OCI-M1 (cell line): ENCODE measurements around the gene FYN.
"Not testable (repeated sequence)": the region's sequence is repeated elsewhere in the genome, so short reads cannot be mapped to it uniquely, and the experiment has no call there.

Experiments used
- DNase-seq: peaks from one replicate; lab custom pipeline; 2025; lab: John Stamatoyannopoulos, UW

The FYN gene

DNA sequence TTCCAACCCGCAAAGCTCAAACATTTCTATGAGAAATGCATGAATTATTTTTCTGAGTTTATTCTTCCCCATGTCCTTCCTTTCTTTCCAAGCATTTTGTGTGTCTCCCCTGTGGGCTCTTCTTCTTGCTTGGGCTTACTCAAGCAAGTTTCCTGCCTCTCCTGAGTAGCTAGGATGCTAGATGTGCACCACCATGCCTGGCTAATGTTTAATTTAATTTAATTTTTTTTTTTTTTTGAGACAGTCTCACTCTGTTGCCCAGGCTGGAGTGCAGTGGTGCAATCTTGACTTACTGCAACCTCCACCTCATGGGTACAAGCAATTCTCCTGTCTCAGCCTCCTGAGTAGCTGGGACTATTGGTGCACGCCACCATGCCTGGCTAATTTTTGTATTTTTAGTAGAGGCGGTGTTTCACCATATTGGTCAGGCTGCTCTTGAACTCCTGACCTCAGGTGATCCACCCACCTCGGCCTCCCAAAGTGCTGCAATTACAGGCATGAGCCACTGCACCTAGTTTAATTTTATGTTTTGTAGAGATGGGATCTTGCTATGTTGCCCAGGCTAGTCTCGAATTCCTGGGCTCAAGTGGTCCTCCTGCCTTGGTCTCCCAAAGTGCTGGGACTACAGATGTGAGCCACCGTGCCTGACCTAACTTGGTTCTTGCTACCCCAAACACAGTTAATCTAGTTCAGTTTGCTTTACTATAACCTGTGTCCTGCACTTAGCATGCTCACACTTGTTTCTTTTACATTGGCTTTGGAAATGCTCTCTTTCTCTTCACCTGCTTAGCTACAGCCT is 192.2 kb downstream of the FYN start:
- not testable (repeated sequence) for DNase-seq

DNA sequence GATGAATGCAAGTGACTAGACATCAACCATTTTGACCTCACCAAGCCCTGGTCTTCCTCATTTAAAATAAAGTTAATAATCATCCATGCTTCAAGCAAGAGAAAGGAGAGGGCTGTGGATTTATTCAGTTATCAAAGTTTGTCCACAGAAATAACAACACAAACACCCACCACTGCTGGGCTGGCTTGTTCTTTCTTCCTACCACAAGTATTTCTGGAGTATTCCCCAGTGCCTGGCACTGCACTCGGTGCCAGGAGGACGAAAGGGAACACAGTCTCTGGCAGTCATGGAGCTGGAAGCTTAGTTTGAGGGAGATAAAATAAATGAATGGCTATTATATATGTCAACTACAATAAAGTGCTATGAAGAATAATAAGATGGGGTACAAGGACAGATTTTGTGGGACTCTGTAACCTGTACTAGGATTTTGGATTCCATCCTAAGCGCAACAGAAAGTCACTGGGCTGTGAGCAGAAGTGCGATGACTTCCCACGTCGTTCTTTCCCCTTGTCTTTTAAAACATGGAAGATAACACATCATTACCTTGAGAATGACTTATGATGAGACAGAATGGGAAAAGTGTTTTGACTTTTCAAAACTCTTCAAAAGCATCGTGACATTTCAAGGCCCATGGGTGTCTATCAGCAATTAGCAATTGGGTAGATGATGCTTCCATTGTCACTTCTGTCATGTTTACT is 193.1 kb downstream of the FYN start:
- DNase-seq, result no peak

DNA sequence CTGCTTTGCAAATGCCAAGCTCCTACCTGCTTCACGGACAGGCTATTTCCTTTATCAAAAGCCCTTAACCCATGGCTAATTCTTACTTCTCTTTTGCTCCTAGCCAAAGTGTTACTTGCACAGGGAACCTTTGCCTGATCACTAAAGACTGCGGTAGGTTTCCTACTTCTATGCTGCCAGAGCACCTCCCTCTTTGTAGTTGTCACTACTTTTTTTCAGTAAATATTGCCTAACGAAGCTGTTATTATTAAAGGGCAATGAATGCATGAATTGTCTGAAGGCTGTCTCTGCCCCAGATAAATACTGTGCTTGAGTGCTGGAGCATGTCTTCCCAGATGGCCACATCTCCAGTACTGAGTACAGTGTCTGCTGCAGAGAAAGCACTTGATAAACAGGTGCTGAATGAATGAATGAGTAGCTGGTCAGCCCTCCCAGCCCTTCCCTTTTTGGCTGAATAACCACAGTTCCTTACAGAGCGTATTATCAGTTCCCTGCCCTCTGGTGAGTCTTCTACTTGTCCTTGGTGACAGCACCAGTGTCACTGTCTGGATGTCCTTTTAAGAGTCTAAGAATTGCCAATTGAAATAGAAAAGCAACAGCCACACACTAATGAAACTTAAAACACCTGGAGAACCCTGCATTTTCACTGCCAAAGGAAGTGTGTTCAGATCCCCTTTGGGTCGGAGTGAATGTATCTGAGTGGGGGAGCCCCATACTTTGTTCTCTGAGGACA is 194.0 kb downstream of the FYN start:
- DNase-seq, result no peak

DNA sequence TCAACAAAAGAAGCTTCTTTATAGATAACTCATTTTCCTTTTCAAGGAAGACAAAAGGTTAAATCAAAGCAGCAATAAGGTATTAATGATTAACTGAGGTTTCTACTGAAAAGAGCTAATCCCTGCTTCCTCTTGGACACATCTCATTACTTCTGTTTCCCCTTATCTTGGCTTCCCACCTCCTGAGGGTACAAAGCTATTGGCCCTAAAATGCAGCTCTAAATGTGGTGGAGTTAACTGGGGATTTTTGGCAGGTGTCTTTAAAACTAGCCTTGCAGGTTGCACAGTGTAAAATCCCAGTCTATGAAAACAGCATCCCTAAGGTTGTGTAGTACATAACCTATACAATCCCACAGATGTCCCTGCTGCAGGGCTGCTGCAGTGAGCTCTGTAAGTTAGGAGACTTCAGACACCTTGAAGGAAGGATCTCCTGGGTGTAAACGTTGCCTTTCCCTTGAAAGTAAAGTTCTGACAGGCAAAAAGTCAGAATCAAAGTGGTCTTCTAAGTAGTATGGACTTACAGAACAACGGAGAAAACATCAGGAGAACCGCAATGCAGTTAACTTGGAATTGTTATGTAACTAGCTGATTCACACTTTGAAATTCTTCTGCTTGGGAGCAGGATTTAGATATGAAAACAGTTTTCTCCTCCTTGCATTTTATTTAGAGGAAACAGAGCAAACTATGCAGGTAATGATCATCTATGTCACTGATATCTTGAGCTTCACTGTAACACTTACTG is 195.8 kb downstream of the FYN start:
- DNase-seq, result no peak

DNA sequence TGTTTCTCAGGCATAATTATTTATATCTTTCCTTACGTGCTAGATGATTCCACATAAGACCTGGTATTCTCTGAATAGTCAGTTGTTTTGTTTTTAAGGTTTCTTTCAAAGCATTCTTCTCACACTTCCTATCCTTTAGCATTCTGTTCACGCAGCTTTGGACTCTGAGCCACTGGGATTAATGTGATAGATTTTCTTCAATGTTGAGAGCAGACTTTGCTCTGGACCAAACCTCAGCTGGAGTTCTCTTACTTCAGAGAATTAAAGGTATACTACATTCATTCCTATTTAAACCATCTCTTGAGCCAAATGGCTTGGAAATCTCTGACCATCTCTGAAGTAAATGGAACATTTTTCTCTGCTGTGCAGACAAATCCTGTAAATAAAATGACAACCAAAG is 196.9 kb downstream of the FYN start:
- no peak for DNase-seq

DNA sequence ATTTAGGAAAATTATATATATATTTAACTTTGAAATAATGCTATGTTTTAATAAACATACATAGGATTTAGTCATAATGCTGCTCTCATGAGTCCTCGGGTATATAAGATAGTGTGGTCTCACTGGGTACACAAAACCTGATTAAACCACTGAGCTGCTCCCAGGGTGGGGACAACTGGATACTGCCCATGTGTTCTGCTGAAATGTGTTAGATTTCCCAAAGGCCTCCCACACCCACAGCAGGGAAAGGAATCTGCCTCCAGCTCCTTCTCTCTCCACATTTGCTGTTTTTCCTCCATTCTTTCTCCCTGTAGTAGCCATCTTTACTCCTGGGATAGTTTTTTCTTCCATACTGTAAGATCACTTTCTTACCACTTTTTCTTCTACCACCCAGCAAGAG is 198.4 kb downstream of the FYN start:
- no peak for DNase-seq

DNA sequence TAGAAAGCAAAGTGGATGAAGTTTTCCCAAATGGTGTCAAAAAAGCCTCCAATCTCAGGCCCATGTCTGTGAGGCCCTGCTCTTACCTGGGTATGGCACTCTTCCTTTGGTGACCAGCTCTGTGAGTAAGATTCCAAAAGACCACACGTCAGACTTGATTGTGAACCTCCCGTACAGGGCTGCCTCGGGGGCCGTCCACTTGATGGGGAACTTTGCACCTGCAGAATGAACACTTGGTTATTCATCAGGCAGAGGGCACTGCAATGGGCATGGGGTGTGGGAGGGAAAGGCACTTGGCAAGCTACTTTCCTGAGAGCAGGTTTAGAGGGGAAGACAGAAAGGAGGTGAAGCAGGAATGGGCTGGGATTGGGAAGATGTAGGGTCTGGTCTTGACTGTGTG is 198.8 kb downstream of the FYN start:
- DNase-seq, result no peak

DNA sequence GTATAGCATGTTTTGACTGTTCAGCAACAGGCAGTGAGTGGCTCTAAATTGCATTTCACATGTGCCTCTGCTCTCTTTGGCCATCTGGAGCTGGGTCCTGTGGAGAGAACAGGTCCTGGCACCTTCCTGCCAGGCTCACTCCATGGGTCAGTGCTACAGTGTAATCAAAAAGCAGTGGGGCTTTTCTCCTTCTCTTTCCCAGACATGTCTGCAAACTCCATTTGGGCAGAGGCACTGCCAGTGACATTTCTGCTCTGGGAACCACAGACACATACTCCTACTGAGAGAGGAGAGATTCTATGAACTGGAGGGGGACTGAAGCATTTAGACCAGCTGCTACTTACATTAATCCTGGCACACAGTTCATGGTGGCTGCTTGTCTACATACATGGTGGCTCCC is 199.3 kb downstream of the FYN start:
- no peak for DNase-seq

DNA sequence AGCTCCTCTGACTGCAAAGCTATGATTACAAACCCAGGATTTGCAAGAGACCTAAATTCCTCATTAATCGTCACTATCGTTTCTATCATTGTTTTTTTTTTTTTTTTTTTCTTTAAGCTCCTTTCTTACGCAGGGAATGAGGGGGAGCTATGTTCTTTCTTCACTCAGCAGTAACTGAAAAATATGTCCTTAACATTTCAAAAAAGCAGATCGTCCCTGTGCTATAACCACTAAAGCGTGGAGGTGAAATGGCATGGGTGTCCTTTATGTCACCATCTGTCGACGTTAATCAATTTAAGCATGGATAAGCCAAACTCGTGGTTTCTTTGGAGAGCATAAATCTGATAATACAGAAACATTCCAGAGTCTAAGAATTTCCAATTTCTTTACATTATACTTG is 199.7 kb downstream of the FYN start:
- DNase-seq, result no peak

DNA sequence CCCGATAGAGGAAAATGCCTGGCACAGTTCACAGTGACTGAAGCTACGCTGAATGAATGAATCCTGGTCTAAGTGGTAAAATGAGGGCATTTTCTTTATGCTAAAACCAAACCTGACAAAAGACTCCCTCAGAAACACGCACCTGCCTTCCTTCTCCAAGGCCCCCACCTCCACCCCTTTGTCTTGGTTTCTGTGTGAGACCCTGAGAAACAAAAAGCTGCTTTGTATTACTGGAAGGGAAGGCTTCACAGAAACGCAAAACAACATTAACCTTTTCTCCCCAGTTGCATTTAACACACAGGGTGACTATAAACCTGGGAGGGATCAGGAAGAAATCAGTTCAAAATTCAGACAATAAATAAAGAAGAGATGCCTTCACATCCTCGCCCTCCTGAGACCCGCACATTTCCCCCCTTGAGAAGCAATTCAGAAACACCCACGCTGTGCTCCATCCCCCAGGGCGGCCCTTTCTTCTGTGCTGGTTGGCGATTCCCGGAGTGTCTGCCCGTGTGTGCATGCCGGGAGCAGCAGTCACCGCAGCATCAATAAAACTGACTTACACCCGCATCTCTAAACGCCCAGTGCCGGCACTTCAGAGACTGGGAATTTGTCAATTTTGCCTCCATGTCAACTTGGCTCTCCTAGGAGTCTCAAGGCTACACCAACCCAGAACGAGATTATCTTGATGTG is 200.3 kb downstream of the FYN start:
- no peak for DNase-seq

DNA sequence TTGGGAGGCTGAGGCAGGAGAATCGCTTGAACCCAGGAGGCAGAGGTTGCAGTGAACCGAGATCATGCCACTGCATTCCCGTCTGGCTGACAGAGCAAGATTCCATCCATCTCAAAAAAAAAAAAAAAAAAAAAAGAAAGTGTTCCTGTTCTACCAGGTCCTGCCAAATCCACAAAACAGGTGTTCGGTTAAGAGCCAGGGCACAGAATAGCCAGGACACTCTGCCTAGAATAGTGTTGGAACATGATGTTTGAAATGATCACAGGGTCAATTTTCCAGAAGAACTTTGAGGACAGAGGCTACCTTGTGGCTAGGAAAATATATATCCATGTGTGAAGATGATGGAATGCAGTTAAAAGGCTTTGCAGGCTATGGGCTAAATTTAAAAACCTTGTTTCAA is 203.9 kb downstream of the FYN start:
- DNase-seq, result no peak

DNA sequence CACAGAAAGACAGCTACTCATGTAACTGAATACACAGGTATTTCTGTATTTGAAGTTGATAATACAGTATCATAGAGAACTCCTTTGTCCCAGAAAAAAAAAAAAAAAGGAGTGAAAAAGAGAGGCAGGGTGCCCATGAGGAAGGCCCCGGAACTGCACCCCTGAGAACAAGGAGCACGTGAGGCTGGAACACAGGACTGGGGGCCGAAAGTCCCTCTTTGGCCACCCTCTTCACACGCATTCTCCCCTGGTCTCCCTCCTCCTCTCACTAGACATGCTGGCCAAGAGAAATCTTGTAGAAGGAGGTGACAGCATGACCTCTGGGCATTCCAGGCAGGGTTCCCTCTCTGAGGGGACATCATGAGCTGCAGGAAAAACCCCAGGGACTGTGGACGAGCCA is 204.8 kb downstream of the FYN start:
- DNase-seq, result no peak

DNA sequence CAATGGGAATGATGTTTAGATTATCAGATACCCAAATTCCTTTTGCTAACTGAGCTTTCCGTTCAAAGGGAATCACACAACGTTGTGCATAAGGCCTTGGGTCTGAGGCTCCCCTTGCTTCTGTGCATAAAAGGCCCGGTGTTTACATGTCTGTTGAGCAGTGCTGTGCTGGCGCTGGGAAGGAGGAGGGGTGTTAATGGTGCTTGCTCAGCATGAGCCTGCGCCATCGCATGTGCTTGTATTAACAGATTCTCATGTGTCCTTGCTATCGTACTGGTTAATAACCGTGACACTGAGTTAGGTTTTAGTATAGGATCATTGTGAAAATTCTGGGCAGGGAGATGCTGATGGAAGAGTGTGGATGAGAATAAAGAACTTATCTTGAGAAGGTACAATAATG is 205.3 kb downstream of the FYN start:
- DNase-seq, result no peak

DNA sequence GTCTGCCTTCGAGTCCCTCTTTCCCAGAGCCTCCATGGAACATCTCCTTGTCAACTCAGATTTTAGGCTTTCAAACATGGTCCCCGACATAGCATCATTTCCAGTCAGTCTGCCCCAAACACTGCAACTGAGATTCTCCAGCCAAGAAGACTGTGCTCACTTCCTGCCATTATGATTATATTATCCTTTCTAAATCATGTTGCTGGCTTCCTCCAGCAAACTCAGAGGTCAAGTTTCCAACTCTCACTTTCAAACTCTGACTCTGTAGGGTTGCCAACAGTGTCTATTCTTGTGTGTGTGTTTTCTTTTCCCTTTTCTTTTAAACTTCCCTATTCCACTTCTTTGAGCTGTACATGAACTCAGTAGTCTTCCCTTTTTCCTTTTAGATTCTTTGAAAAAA is 206.4 kb downstream of the FYN start:
- no peak for DNase-seq

DNA sequence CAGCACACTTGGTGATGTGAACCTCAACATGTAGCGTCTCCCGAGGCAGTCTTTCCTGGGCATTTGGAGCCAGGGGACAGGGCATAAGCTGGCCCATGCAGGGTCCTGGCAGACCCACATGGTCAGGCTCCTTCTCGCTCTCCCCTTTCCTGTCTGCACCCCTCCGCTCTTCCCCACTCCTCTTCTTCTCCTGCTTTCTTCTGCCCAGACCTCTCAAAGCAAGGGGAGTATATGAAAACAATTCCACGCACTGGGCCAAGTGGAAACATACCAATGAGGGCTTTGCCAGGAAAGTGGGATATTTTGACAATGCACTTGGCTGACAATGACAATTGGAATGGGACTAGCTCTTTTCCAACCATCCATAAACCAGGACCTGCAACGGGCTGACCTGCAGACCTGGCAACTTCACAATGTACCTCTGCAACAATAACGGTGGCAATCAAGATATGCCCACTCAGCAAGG is 208.7 kb downstream of the FYN start:
- no peak for DNase-seq

DNA sequence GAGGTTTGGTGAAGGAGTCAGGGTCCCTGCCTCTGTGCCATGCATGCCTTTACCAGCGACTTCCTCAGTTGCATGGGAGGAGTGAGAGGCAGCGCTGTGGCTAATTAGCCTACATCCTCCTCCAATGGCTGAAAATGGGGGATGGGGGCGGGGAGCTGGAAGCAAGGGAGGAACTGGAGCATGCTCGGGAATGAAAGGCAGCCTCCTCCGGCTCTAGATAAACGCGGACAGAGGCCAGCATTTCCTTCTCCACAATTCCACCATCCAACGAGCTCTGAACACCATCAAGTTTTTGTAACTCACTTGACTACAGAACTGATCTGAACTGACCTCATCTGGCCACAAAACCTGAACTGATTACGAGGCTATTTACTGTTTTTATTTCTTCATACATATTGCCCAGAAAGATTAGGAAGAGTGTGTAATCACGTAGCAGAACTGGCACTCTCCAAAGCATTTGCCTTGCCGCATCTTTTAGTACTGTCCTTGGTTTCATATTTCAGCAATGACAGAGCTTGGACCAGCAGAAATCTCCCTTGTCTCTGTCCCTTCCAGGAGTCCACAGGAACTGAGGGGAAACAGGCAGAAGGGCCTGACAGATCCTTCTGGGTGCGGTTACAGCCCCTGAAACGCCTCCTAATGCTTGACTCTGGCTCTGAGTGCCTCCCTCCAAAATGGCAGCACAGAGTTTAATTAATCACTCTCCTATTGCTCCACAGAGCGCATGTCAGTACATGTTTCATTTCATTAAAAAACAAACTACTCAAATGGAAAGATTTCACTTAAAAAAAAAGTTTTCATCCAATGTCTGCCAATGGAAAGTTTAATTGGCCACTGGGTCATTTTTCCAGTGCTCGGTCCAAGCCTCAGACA is 209.3 kb downstream of the FYN start:
- no peak for DNase-seq

DNA sequence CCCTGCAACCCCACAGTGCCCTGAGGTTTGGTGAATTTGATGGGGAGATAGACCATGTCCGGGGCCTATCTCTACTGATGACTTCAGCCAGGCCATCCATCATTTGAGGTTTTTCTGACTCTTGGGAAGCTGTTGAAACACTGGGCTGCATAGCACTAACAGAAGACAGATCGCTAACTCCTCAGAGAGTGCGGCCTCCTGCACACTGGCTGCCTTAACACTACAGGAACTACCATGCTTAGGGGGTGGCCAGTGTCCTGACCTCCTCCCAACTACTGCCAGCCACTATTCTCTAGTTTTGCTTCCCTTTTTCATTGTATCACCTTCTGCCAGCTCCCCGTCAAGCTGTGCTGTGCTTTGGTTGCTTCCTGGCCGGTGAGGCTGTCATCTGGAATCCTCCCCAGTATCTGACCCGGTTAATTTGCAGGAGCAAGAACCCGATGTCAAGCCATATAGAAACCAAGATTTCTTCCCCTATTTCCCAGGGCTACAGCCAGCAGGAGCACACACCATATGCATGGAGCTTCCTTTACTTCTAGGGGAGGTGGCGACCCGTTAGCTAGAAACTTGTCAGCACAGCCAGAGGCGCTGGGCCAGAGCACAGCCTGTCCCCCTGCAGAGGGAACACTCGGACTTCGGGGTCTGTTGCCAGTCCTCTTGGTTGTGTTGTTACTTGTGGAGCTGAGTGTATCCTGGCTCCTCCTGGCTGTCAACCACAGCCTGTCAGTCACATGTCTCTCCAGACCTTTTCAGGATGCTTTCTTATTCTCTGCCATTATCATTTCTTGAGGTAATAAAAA is 210.3 kb downstream of the FYN start:
- no peak for DNase-seq

DNA sequence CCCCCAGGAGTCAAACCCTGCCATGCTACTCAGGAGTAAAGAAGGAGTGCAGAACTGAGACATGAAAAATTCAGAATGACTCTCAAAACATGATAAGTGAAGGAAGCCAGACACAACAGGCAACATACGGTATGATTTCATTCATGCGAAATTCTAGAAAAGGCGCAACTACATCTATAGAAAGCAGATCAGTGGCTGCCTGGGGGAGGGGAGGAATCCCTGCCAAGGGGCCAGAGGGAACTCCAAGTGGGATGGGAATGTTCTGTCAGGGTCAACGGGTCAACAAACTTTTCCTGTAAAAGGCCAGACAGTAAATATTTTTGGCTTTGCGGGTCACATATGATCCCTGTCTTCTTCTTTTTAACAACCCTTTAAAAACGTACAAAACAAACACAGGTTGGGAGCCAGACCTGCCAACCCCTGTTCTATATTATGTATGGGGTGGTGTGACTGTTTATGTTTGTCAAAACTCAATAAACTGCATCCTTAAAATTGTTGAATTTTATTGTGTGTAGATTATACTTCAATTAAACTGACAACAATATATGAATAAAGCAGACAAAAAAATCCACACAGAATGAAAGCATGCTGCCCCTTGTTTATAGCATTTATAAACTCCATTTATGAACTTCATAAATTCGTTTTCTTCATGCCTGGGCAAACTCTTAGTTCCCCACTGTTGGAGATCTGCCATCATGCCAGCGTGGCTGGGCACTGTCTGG is 211.0 kb downstream of the FYN start:
- DNase-seq, result no peak

DNA sequence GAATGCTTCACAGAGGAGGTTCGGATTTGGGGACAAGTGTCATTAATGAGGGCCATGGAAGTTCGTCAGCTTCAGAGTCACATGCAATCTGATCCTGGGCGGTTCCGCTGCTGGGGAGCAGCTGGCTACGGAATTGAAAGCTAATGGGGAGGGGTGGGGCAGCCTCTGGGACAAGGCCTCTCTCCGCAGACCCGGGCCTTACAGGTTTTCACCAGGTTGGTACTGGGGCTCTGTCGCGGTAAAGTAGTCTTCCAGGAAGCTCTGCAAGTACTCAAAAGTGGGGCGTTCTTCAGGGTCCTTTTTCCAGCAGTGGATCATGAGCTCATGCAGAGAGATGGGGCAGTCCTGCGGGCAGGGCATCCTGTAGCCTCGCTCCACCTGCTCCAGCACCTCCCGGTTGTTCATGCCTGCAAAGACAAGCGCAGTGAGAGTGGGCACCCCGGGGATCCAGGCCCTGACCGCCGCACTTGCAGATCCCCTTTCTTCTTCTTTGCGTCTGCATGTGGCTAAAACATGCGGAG is 211.7 kb downstream of the FYN start:
- no peak for DNase-seq
